ENCODE results near the gene ZNF550. TPM values are rescaled to one million over a fixed set of nuclear protein-coding genes. Genes with fewer than 3 reads are reported as not detected.
A peak's percentile ranks its signal among the peaks of the same experiment; 100 is the strongest.

The ZNF550 gene
- total and polyA plus RNA-seq, 2 of the 13 experiments (the other 11 are each of a cell fraction or from before 2014, with no cell fraction given) = 8.6 to 9.1 TPM

GRCh38 chr19:57559404-57560025, at the start of gene ZNF550 (continued):
- TF ChIP-seq, protein P1, sequence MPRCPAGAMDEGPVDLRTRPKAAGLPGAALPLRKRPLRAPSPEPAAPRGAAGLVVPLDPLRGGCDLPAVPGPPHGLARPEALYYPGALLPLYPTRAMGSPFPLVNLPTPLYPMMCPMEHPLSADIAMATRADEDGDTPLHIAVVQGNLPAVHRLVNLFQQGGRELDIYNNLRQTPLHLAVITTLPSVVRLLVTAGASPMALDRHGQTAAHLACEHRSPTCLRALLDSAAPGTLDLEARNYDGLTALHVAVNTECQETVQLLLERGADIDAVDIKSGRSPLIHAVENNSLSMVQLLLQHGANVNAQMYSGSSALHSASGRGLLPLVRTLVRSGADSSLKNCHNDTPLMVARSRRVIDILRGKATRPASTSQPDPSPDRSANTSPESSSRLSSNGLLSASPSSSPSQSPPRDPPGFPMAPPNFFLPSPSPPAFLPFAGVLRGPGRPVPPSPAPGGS (CRISPR knock-in tag; IDR thresholded peaks at IDR 0.05) = no peak
- TF ChIP-seq PAX8 (CRISPR knock-in tag; IDR thresholded peaks at IDR 0.05; ENCODE audit: borderline replicate concordance) = peak; percentile 28; the same call in 1 of the 2 replicates
- TF ChIP-seq MED13 (CRISPR knock-in tag; IDR thresholded peaks at IDR 0.05) = no peak
- peak; percentile 77; the same call in 1 of the 2 replicates for TF ChIP-seq HES4 (CRISPR knock-in tag; IDR thresholded peaks at IDR 0.05; ENCODE audit: borderline replicate concordance)
- peak; percentile 54 for TF ChIP-seq NFYC (CRISPR knock-in tag; IDR thresholded peaks at IDR 0.05)
- peak; percentile 95 for TF ChIP-seq SAP130 (CRISPR knock-in tag; IDR thresholded peaks at IDR 0.05; ENCODE audit: low read depth)
- TF ChIP-seq KAT2B (IDR thresholded peaks at IDR 0.05; ENCODE audit: borderline replicate concordance, low read depth, low read length) = no peak
- TF ChIP-seq U2AF1 (optimal IDR thresholded peaks at IDR 0.05; ENCODE audit: low read depth, low read length) = no peak
- no peak for TF ChIP-seq NR2F6 (IDR thresholded peaks at IDR 0.05)
- peak; percentile 7; the same call in 1 of the 2 replicates for TF ChIP-seq NR2F6 (CRISPR knock-in tag; IDR thresholded peaks at IDR 0.05)
- no peak; the same call in 1 of the 2 replicates for TF ChIP-seq KMT2B (CRISPR knock-in tag; IDR thresholded peaks at IDR 0.05)
- no peak for TF ChIP-seq FIP1L1 (IDR thresholded peaks at IDR 0.05; ENCODE audit: borderline replicate concordance, insufficient read depth, low read depth, low read length)
- TF ChIP-seq, protein P2, sequence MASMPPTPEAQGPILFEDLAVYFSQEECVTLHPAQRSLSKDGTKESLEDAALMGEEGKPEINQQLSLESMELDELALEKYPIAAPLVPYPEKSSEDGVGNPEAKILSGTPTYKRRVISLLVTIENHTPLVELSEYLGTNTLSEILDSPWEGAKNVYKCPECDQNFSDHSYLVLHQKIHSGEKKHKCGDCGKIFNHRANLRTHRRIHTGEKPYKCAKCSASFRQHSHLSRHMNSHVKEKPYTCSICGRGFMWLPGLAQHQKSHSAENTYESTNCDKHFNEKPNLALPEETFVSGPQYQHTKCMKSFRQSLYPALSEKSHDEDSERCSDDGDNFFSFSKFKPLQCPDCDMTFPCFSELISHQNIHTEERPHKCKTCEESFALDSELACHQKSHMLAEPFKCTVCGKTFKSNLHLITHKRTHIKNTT (CRISPR knock-in tag; IDR thresholded peaks at IDR 0.05) = no peak
- TF ChIP-seq ZNF350 (CRISPR knock-in tag; IDR thresholded peaks at IDR 0.05; ENCODE audit: borderline replicate concordance, low read depth) = peak; percentile 61; the same call in 1 of the 2 replicates
- no peak for TF ChIP-seq USF2 (IDR thresholded peaks at IDR 0.05; ENCODE audit: low read depth, low read length)
- TF ChIP-seq USF2 (CRISPR knock-in tag; IDR thresholded peaks at IDR 0.05; ENCODE audit: borderline replicate concordance) = no peak
- TF ChIP-seq PAWR (CRISPR knock-in tag; IDR thresholded peaks at IDR 0.05; ENCODE audit: borderline replicate concordance) = 0 out of 2 replicates have a peak, but pooled peaks have one; percentile 46
- no peak for TF ChIP-seq ZFP1 (CRISPR knock-in tag; IDR thresholded peaks at IDR 0.05)
- TF ChIP-seq CEBPB (IDR thresholded peaks at IDR 0.05; ENCODE audit: borderline replicate concordance, low read depth, low read length) = no peak
- TF ChIP-seq, protein P3, sequence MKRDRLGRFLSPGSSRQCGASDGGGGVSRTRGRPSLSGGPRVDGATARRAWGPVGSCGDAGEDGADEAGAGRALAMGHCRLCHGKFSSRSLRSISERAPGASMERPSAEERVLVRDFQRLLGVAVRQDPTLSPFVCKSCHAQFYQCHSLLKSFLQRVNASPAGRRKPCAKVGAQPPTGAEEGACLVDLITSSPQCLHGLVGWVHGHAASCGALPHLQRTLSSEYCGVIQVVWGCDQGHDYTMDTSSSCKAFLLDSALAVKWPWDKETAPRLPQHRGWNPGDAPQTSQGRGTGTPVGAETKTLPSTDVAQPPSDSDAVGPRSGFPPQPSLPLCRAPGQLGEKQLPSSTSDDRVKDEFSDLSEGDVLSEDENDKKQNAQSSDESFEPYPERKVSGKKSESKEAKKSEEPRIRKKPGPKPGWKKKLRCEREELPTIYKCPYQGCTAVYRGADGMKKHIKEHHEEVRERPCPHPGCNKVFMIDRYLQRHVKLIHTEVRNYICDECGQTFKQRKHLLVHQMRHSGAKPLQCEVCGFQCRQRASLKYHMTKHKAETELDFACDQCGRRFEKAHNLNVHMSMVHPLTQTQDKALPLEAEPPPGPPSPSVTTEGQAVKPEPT (CRISPR knock-in tag; IDR thresholded peaks at IDR 0.05; ENCODE audit: low read depth) = 0 out of 2 replicates have a peak, but pooled peaks have one; percentile 39
- TF ChIP-seq ZNF160 (CRISPR knock-in tag; IDR thresholded peaks at IDR 0.05) = no peak
- no peak for TF ChIP-seq MAFK (conservative IDR thresholded peaks at IDR 0.05 in 1 of 2, IDR thresholded peaks at IDR 0.05 in 1 of 2; ENCODE audit: low read length in 2 of 2)
- TF ChIP-seq RFX5 (IDR thresholded peaks at IDR 0.05; ENCODE audit: low read depth, low read length) = no peak
- TF ChIP-seq TRIM24 (CRISPR knock-in tag; IDR thresholded peaks at IDR 0.05) = no peak
- TF ChIP-seq ZNF616 (CRISPR knock-in tag; IDR thresholded peaks at IDR 0.05; ENCODE audit: low read depth) = no peak; the same call in 1 of the 2 replicates
- no peak for TF ChIP-seq ISL2 (CRISPR knock-in tag; IDR thresholded peaks at IDR 0.05)

Measured in HepG2 (cell line).